ENCODE results near the gene GRK1. TPM values are rescaled to one million over a fixed set of nuclear protein-coding genes. Genes with fewer than 3 reads are reported as not detected.
"Not testable (repeated sequence)": the region's sequence is repeated elsewhere in the genome, so short reads cannot be mapped to it uniquely, and the experiment has no call there.

Gene GRK1
- total RNA-seq, 2 experiments from 2014 or later = not detected

GRCh38 chr13:113743366-113744195 is 76.6 kb downstream of the GRK1 start:
- Histone ChIP-seq H3K4me2 (ENCODE audit: low read length) (no peak overlapping the region), H2AFZ (ENCODE audit: low read length) (no peak overlapping the region), H3K9me3 (ENCODE audit: low read length) (no peaks in the 10 kb centered on the region), H3K27ac (ENCODE audit: low read depth, low read length, poor library complexity, severe bottlenecking) (no peak overlapping the region), H3K4me1 (ENCODE audit: insufficient read depth, low read length, poor library complexity, severe bottlenecking) (no peaks in the 10 kb centered on the region), H3K79me2 (ENCODE audit: insufficient read depth, low read depth, low read length) (no peaks in the 10 kb centered on the region), H3K4me3 (ENCODE audit: low read depth, low read length, poor library complexity, severe bottlenecking) (no peak overlapping the region), H4K20me1 (ENCODE audit: insufficient read depth, low read length) (no peaks in the 10 kb centered on the region), H3K36me3 (ENCODE audit: insufficient read depth, low read length) (no peaks in the 10 kb centered on the region), H3K9me2 (ENCODE audit: insufficient read depth, low read length) (no peaks in the 10 kb centered on the region)
- TF ChIP-seq, protein P1, sequence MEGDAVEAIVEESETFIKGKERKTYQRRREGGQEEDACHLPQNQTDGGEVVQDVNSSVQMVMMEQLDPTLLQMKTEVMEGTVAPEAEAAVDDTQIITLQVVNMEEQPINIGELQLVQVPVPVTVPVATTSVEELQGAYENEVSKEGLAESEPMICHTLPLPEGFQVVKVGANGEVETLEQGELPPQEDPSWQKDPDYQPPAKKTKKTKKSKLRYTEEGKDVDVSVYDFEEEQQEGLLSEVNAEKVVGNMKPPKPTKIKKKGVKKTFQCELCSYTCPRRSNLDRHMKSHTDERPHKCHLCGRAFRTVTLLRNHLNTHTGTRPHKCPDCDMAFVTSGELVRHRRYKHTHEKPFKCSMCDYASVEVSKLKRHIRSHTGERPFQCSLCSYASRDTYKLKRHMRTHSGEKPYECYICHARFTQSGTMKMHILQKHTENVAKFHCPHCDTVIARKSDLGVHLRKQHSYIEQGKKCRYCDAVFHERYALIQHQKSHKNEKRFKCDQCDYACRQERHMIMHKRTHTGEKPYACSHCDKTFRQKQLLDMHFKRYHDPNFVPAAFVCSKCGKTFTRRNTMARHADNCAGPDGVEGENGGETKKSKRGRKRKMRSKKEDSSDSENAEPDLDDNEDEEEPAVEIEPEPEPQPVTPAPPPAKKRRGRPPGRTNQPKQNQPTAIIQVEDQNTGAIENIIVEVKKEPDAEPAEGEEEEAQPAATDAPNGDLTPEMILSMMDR (conservative IDR thresholded peaks at IDR 0.05; ENCODE audit: low read length) = no peak
- TF ChIP-seq EZH2phosphoT487 (IDR thresholded peaks at IDR 0.05; ENCODE audit: borderline replicate concordance, low read depth, low read length) = no peak
- intact Hi-C loops (cut with micrococcal nuclease; ENCODE audit: unreplicated experiment) = no loop called here
- no peak for DNase-seq (ENCODE audit: low spot score)
- no TSS peak for BruUV-seq (replicated peaks)
- POLR2A ChIA-PET = no interaction called here
- CTCF ChIA-PET (ENCODE audit: unreplicated experiment) = no interaction called here

DNA sequence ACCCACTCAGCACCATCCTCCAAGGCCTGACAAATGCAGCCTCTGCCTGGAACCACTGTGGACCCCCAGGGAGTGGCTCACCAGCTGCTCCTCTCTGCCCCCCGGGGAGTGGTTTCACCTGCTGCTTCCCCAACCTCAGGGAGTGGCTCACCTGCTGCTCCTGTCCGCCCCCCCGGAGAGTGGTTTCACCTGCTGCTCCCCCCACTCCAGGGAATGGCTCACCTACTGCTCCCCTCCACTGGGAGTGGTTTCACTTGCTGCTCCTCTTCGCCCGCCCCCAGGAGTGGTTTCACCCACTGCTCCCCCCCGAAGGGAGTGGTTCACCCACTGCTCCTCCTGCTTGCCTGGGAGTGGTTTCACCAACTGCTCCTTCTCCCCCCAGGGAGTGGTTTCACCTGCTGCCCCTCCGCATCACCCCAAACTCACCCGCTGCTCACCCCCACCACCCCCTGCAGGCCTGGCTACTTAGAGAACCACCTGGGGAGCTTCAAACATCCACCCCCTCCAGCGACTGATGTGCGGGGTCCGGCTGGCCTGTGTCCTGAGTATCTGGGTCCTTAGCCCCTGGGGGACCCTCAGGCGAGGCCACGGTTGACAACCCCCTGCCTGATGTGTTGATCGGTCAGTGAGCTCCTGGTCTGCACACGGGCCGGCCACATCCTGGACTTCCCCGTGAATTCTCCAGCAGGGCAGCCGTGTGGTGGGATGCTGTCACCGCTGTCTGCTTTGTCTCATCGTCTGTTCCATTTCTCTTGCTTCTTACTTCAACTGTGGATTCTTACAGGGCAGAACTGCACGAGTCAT is 77.4 kb downstream of the GRK1 start:
- Histone ChIP-seq H2AFZ (ENCODE audit: low read length) (no peak overlapping the region), H3K9me3 (ENCODE audit: low read length) (no peaks in the 10 kb centered on the region), H3K9me2 (ENCODE audit: insufficient read depth, low read length) (no peaks in the 10 kb centered on the region), H3K27ac (ENCODE audit: low read depth, low read length, poor library complexity, severe bottlenecking) (no peak overlapping the region), H3K4me3 (ENCODE audit: low read depth, low read length, poor library complexity, severe bottlenecking) (no peak overlapping the region), H4K20me1 (ENCODE audit: insufficient read depth, low read length) (no peaks in the 10 kb centered on the region), H3K79me2 (ENCODE audit: insufficient read depth, low read depth, low read length) (no peaks in the 10 kb centered on the region), H3K36me3 (ENCODE audit: insufficient read depth, low read length) (no peaks in the 10 kb centered on the region), H3K4me2 (ENCODE audit: low read length) (no peak overlapping the region), H3K4me1 (ENCODE audit: insufficient read depth, low read length, poor library complexity, severe bottlenecking) (no peaks in the 10 kb centered on the region)
- no TSS peak for BruUV-seq (replicated peaks)
- ChIA-PET POLR2A (no interaction called here), CTCF (ENCODE audit: unreplicated experiment) (no interaction called here)
- no peak for DNase-seq (ENCODE audit: low spot score)
- TF ChIP-seq, protein P1 (conservative IDR thresholded peaks at IDR 0.05; ENCODE audit: low read length) = no peak
- TF ChIP-seq EZH2phosphoT487 (IDR thresholded peaks at IDR 0.05; ENCODE audit: borderline replicate concordance, low read depth, low read length) = no peak
- intact Hi-C loops (cut with micrococcal nuclease; ENCODE audit: unreplicated experiment) = no loop called here

- H3K9me3 ChIP-seq (ENCODE audit: low read length) = no peaks in the 10 kb centered on the region
- H3K36me3 ChIP-seq (ENCODE audit: insufficient read depth, low read length) = no peaks in the 10 kb centered on the region
- H3K4me3 ChIP-seq (ENCODE audit: low read depth, low read length, poor library complexity, severe bottlenecking) = no peak overlapping the region
- H4K20me1 ChIP-seq (ENCODE audit: insufficient read depth, low read length) = no peaks in the 10 kb centered on the region
- BruUV-seq (replicated peaks) = no TSS peak
- no peak for TF ChIP-seq EZH2phosphoT487 (IDR thresholded peaks at IDR 0.05; ENCODE audit: borderline replicate concordance, low read depth, low read length)
- TF ChIP-seq, protein P1 (conservative IDR thresholded peaks at IDR 0.05; ENCODE audit: low read length) = no peak
- no peak overlapping the region for H3K4me2 ChIP-seq (ENCODE audit: low read length)
- no peak overlapping the region for H3K27ac ChIP-seq (ENCODE audit: low read depth, low read length, poor library complexity, severe bottlenecking)
- H3K9me2 ChIP-seq (ENCODE audit: insufficient read depth, low read length) = no peaks in the 10 kb centered on the region
- DNase-seq (ENCODE audit: low spot score) = no peak
- intact Hi-C loops (cut with micrococcal nuclease; ENCODE audit: unreplicated experiment) = no loop called here
- CTCF ChIA-PET (ENCODE audit: unreplicated experiment) = no interaction called here
- no peaks in the 10 kb centered on the region for H3K79me2 ChIP-seq (ENCODE audit: insufficient read depth, low read depth, low read length)
- POLR2A ChIA-PET = no interaction called here
- H2AFZ ChIP-seq (ENCODE audit: low read length) = no peak overlapping the region
- H3K4me1 ChIP-seq (ENCODE audit: insufficient read depth, low read length, poor library complexity, severe bottlenecking) = no peaks in the 10 kb centered on the region
Observed at GRCh38 chr13:113745059-113745458, 78.0 kb downstream of the GRK1 start.

GRCh38 chr13:113745500-113746142 is 78.6 kb downstream of the GRK1 start:
- POLR2A ChIA-PET; intact Hi-C loops (cut with micrococcal nuclease; ENCODE audit: unreplicated experiment); H3K36me3 ChIP-seq (ENCODE audit: insufficient read depth, low read length); H4K20me1 ChIP-seq (ENCODE audit: insufficient read depth, low read length); H3K27ac ChIP-seq (ENCODE audit: low read depth, low read length, poor library complexity, severe bottlenecking); BruUV-seq (replicated peaks); CTCF ChIA-PET (ENCODE audit: unreplicated experiment); H3K4me1 ChIP-seq (ENCODE audit: insufficient read depth, low read length, poor library complexity, severe bottlenecking); H3K9me3 ChIP-seq (ENCODE audit: low read length); H3K9me2 ChIP-seq (ENCODE audit: insufficient read depth, low read length); DNase-seq (ENCODE audit: low spot score); H3K4me3 ChIP-seq (ENCODE audit: low read depth, low read length, poor library complexity, severe bottlenecking); H3K79me2 ChIP-seq (ENCODE audit: insufficient read depth, low read depth, low read length); H3K4me2 ChIP-seq (ENCODE audit: low read length); H2AFZ ChIP-seq (ENCODE audit: low read length): not testable (repeated sequence)
